CMK (cell line): Measurements from ENCODE around the gene USP10.

ENCODE experiments used
- DNase-seq: peaks from one replicate; pipeline ENCODE4 v3.0.0-alpha.2; 2010; ENCODE audit warnings: low read depth

Gene USP10

DNA sequence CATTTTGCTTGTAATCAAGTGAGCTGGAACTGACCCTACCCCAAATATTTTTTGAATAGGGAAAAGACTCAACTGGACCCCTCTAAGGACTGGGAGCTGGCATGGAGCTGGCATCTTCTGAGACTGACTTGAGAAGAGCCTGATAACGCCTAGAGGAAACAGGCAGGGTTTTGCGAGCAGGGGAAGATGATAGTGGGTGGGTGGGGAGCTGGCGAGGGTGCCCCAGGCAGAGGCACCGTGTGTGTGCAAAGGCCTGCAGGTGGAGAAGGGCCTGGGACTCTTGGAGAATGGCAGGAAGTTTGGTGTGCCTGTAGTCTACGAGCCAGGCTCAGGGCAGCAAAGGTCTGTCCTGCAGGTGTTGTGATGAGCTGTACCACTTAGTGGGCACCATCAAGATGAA, 124.1 kb downstream of the USP10 start:
- DNase-seq = no peak

DNA sequence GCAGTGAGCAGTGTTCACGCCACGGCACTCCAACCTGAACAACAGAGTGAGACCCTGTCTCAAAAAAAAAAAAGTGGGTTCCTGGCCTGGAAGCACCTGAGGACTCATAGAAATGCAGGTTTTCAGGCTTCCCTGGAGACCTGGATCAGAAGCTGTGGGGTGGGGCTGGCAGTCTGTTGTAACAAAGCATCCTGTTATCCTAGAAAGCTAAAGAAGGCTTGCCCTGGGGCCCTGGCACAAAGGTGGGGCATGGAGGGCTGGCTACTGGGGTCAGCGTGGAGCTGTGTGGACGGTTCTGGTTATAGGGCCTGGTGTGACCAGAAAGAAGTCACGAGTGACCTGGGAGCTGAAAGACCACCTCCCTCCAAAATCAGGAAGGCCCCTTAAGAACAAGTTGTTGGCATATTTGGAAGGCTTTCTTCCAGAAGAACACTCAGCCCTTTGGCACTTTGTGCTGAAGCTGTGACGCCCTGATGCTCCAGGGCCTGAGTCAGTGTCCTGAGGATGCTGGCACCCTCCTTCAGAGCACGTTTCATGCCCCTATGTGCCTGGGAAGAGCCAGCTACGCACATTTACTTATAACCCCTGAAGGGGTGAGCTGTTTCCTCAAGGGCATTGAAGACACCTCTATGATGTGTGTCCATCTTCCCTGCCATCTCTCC, 126.2 kb downstream of the USP10 start:
- DNase-seq = no peak

DNA sequence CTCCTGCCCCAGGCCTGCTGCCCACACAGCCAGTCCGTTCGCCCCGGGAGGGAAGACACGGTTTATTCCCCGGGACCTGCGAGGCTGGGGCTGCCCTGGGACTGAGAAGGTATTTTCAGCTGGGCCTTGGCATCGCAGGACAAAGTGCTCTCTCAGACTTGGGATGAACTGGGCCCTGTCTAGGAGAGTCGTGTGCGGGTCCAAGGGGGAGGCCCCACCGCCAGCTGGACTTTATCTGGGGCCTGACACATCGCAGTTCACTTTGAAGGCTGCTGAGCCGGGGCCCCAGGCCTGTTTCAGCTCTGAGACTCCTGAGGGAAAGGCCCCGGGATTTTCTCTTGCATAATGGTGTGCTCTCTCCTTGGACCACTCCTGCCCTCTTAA, 126.8 kb downstream of the USP10 start:
- no peak for DNase-seq

- DNase-seq = no peak
Observed at GRCh38 chr16:84827131-84827574, 127.4 kb downstream of the USP10 start.

DNA sequence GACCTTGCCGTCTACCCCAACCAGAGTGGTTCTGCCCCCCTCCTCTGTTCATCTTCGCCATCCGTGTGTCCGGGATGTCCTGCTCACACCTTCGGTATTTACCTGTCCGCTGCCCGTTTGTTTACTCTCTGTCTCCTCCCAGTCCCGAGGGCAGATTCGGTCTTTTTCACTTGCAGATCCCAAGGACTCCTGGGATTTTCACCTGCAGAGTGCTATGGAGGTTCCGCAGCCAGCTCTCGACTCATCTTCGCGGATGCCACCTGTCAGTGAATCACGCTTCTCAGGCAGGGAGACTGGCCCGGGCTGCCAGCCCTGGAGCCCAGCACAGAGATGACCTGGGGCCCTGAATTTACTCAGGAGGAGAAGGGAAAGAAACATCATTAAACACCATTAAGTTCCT, 128.1 kb downstream of the USP10 start:
- DNase-seq = no peak

- DNase-seq = no peak
Observed at GRCh38 chr16:84828322-84828721, 128.5 kb downstream of the USP10 start.
